ENCODE data around the gene CORO2B.

CORO2B gene

DNA sequence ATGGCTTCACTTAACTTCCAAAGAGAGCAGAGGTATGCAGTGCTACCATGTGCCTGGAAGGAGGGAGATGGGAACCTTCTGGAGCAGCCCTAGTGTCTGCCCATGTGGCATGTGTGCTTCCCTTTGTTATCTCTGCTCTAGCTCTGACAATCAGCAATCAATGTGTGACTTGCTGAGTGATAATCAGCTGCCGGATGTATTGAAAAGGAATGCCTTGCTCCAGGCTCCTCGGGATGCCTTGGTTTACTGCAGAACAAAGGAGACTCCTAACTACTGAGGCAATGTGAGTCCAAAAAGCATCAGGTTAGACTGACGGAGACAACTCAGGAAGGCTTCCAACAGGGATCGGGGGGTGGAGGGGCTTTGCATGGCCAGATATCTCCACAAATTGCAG is 36.0 kb upstream of the CORO2B start:
- no peak overlapping the region for H2AFZ ChIP-seq (ENCODE audit: low read length)

DNA sequence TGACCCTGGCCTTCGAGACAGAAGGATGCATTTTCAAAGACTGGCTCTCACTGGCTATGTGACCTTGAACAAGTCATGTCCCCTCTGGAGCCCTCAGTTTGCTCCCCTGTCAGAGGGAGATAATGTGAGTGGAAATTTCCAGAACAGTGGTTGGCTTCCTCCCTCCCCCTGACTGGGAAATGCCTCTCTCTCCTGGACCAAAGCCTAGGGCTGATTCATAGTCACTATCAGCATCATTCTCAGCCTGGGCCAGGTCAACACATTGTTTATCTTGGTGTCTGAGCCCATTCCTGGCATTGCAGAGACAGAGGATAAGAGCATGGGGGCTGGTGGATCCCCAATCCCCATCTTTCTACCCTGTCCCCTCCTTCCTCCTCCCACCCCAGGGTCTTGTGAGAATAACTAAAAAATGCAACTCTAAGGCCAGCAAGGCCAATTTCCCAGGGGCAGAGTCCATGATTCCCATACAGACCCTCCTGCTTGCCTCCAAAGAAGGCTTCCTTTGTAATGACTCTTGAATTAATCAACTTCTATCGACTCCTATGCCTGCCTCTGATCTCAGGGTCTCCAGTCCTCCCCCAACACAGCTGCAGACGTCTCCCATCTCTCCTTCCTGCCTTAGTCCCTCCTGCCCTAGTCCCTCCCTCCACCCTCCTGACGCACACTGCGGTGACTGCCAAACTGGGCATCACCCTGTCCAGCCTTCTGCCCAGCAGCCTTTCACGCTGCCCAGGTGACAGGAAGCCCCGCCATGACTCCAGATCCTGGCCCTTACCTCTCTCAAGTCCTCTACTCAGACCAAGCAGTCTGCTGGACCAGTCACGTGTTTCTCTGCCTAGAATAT is 35.4 kb upstream of the CORO2B start:
- TF ChIP-seq EZH2 (optimal IDR thresholded peaks at IDR 0.05; ENCODE audit: low read depth, low read length) (no peak), EZH2phosphoT487 (IDR thresholded peaks at IDR 0.05; ENCODE audit: low read length) (no peak)
- TF ChIP-seq, protein P1, sequence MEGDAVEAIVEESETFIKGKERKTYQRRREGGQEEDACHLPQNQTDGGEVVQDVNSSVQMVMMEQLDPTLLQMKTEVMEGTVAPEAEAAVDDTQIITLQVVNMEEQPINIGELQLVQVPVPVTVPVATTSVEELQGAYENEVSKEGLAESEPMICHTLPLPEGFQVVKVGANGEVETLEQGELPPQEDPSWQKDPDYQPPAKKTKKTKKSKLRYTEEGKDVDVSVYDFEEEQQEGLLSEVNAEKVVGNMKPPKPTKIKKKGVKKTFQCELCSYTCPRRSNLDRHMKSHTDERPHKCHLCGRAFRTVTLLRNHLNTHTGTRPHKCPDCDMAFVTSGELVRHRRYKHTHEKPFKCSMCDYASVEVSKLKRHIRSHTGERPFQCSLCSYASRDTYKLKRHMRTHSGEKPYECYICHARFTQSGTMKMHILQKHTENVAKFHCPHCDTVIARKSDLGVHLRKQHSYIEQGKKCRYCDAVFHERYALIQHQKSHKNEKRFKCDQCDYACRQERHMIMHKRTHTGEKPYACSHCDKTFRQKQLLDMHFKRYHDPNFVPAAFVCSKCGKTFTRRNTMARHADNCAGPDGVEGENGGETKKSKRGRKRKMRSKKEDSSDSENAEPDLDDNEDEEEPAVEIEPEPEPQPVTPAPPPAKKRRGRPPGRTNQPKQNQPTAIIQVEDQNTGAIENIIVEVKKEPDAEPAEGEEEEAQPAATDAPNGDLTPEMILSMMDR (IDR thresholded peaks at IDR 0.05; ENCODE audit: low read length) = no peak
- no peaks in the 10 kb centered on the region for H3K9me3 ChIP-seq (replicated peaks; ENCODE audit: insufficient read depth, low read length)
- DNase-seq = no peak
- no peaks in the 10 kb centered on the region for H3K4me1 ChIP-seq (ENCODE audit: low read length)
- no peak overlapping the region for H3K27ac ChIP-seq (ENCODE audit: low read length)
- no peak overlapping the region for H3K9ac ChIP-seq (ENCODE audit: low read length)
- no peak overlapping the region for H3K4me2 ChIP-seq (ENCODE audit: low read depth, low read length)
- no peak overlapping the region for H3K4me3 ChIP-seq (ENCODE audit: low read length)
- H4K20me1 ChIP-seq (ENCODE audit: insufficient read depth, low read length) = no peaks in the 10 kb centered on the region
- no peaks in the 10 kb centered on the region for H3K79me2 ChIP-seq (ENCODE audit: low read length)
- no peaks in the 10 kb centered on the region for H3K36me3 ChIP-seq (replicated peaks; ENCODE audit: insufficient read depth, low read length)
- no peaks in the 10 kb centered on the region for H3K9me2 ChIP-seq (replicated peaks; ENCODE audit: insufficient read depth, low read length)
- no peaks in the 10 kb centered on the region for H3F3A ChIP-seq (ENCODE audit: insufficient read depth, low read length)
- H3K27me3 ChIP-seq (replicated peaks; ENCODE audit: insufficient read depth, low read length) = no peaks in the 10 kb centered on the region
- H2AFZ ChIP-seq (ENCODE audit: low read length) = no peak overlapping the region

More for the DNA sequence above, 36.0 kb upstream of the CORO2B start:
- DNase-seq = no peak
- Histone ChIP-seq H3F3A (ENCODE audit: insufficient read depth, low read length) (no peaks in the 10 kb centered on the region), H3K9ac (ENCODE audit: low read length) (no peak overlapping the region), H3K79me2 (ENCODE audit: low read length) (no peaks in the 10 kb centered on the region), H3K4me2 (ENCODE audit: low read depth, low read length) (no peak overlapping the region), H3K9me3 (replicated peaks; ENCODE audit: insufficient read depth, low read length) (no peaks in the 10 kb centered on the region), H4K20me1 (ENCODE audit: insufficient read depth, low read length) (no peaks in the 10 kb centered on the region), H3K4me3 (ENCODE audit: low read length) (no peak overlapping the region), H3K27me3 (replicated peaks; ENCODE audit: insufficient read depth, low read length) (no peaks in the 10 kb centered on the region), H3K9me2 (replicated peaks; ENCODE audit: insufficient read depth, low read length) (no peaks in the 10 kb centered on the region), H3K36me3 (replicated peaks; ENCODE audit: insufficient read depth, low read length) (no peaks in the 10 kb centered on the region), H3K27ac (ENCODE audit: low read length) (no peak overlapping the region), H3K4me1 (ENCODE audit: low read length) (no peaks in the 10 kb centered on the region)
- no peak for TF ChIP-seq EZH2phosphoT487 (IDR thresholded peaks at IDR 0.05; ENCODE audit: low read length)
- TF ChIP-seq, protein P1 (IDR thresholded peaks at IDR 0.05; ENCODE audit: low read length) = no peak
- TF ChIP-seq EZH2 (optimal IDR thresholded peaks at IDR 0.05; ENCODE audit: low read depth, low read length) = no peak

DNA sequence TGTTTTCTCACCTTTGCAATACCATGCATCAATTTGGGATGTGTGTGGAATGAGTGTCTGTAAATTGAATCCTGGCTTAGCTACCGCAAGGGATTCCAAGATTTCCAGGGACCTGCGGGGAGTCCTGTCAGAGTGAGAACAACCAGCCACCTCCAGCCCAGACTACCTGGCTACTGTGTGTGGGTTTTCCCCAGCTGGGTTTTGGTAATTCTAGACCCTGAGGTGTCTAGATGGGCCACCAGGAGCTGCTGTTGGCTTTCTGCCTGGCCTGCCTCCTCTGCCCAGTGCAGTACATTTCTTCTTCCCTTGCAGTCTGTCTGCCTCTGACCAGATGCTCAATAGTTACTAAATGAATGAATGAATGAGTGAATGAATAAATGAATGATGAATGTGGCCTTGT is 32.5 kb upstream of the CORO2B start:
- H3K9me2 ChIP-seq (replicated peaks; ENCODE audit: insufficient read depth, low read length) = no peaks in the 10 kb centered on the region
- no peaks in the 10 kb centered on the region for H4K20me1 ChIP-seq (ENCODE audit: insufficient read depth, low read length)
- TF ChIP-seq, protein P1 (IDR thresholded peaks at IDR 0.05; ENCODE audit: low read length) = no peak
- no peaks in the 10 kb centered on the region for H3K27me3 ChIP-seq (replicated peaks; ENCODE audit: insufficient read depth, low read length)
- H3K27ac ChIP-seq (ENCODE audit: low read length) = no peak overlapping the region
- H3K9me3 ChIP-seq (replicated peaks; ENCODE audit: insufficient read depth, low read length) = no peaks in the 10 kb centered on the region
- no peak overlapping the region for H3K9ac ChIP-seq (ENCODE audit: low read length)
- no peak overlapping the region for H3K4me2 ChIP-seq (ENCODE audit: low read depth, low read length)
- no peaks in the 10 kb centered on the region for H3F3A ChIP-seq (ENCODE audit: insufficient read depth, low read length)
- DNase-seq = no peak
- no peaks in the 10 kb centered on the region for H3K4me1 ChIP-seq (ENCODE audit: low read length)
- H3K36me3 ChIP-seq (replicated peaks; ENCODE audit: insufficient read depth, low read length) = no peaks in the 10 kb centered on the region
- H2AFZ ChIP-seq (ENCODE audit: low read length) = no peak overlapping the region
- H3K79me2 ChIP-seq (ENCODE audit: low read length) = no peaks in the 10 kb centered on the region
- H3K4me3 ChIP-seq (ENCODE audit: low read length) = no peak overlapping the region
